ENCODE data around the gene CDC14A.

CDC14A gene

DNA sequence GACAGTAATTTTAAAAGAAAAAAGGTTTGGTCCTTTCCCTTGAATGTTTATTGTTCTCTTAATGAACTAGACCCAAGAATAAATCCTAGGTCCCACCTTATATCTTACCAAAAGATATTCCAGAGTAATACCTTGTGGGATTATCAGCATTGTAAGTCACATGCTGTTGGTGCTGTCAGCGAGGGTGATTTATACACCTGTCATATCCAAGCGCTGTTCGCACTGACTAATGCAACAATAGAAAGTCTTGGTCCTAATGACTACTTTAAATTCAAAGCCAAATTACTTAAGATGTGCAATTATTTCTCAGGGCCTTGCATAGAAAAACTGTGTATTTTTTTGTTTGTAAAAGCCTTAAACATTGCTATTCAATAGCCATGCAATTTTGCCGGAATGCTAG, 192.5 kb downstream of the CDC14A start:
- DNase-seq: no peak

- DNase-seq: no peak
These were observed 193.5 kb downstream of the CDC14A start for GRCh38 chr1:100545855-100546254.

DNA sequence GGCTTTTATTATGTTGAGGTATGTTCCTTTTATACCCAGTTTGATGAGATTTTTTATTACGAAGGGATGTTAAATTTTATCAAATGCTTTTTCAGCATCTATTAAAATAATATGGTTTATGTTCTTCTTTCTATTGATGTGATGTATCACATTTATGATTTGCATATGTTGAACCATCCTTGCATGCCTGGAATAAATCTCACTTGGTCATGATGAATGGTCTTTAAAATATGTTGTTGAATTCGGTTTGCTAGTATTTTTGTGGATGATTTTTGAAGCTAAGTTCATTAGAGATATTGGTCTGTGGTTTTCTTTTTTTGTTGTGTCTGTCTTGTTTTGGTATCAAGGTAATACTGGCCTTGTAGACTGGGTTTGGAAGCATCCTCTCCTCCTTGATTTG, 199.7 kb downstream of the CDC14A start:
- no peak for DNase-seq

GRCh38 chr1:100552922-100553321, 200.6 kb downstream of the CDC14A start:
- DNase-seq: no peak

DNA sequence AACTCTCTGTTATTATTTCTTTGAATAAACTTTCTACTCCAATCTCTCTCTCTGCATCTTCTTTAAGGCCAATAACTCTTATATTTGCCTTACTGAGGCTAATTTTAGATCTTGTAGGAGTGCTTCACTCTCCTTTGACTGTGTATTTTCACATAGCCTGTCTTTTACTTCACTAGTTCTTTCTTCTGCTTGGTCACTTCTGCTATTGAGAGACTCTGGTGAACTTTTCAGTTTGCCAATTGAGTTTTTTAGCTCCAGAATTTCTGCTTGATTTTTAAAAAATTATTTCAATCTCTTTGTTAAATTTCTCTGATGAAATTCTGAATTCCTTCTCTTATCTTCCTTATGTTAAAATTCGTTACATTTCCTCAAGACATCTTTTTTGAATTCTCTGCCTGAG, 203.9 kb downstream of the CDC14A start:
- no peak for DNase-seq

DNA sequence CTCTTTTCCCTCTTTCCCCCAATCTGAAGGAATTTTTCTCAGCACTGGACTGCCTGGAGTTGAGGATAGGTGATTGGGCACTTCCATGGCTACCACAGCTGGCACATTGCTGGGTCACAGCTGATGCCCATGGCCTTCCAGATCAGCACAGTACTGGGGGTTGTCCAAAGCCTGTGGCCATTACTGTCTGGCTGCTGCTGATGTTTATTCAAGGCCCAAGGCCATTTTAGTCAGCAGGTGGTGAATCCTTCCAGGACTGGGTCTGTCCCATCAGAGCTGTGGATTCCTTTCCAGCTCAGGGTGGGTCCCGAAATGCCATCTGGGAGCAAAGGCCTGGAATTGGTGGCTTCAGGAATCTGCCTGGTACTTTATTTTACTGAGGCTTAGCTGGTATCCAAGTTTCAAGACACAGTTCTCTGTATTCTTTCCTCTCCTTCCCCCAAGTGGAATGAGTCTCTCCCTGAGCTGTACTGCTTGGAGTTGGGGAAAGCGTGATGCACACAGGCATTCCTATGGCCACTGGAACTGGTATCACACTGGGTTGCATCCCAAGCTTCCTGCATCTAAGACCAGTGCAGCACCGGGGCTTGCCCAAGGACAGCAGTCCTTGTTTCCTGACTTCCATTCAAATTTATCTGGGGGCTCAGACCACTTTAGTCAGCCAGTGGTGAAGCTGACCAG, 204.8 kb downstream of the CDC14A start:
- no peak for DNase-seq

GRCh38 chr1:100557606-100557953, 205.3 kb downstream of the CDC14A start:
- no peak for DNase-seq

GRCh38 chr1:100565533-100565932, 213.2 kb downstream of the CDC14A start:
- no peak for DNase-seq

GRCh38 chr1:100565937-100566699, 213.8 kb downstream of the CDC14A start:
- DNase-seq: no peak

GRCh38 chr1:100567062-100567461, 214.8 kb downstream of the CDC14A start:
- DNase-seq: no peak

Data from NCI-H510A (cell line).